ENCODE measurements around the gene LIMS2.

- TF ChIP-seq CTCF (conservative IDR thresholded peaks at IDR 0.05 in 1 of 2, IDR thresholded peaks at IDR 0.05 in 1 of 2; ENCODE audit: low read depth in 1 of 2, low read length in 2 of 2): no peak
- TF ChIP-seq EZH2 (IDR thresholded peaks at IDR 0.05; ENCODE audit: low read length, missing control alignments): no peak
These were observed 10.2 kb upstream of the LIMS2 start for GRCh38 chr2:127685410-127686080.

Measured in fibroblast of lung (primary cell).